NT2/D1 (cell line): ENCODE measurements around the gene GLOD4.

ENCODE experiments used
- YY1 ChIP-seq: IDR thresholded peaks from 2 replicates; pipeline ENCODE4 v1.6.1; 2011; ENCODE audit not compliant: insufficient read length, insufficient read depth
- ZNF274 ChIP-seq: IDR thresholded peaks from 2 replicates; pipeline ENCODE4 v1.6.1; 2011; ENCODE audit warnings: mild to moderate bottlenecking, low read depth, low read length

- TF ChIP-seq ZNF274 (no peak), YY1 (no peak)
Observed at GRCh38 chr17:732067-732901, 49.8 kb downstream of the GLOD4 start, which contains the start of gene TLCD3A.
